ENCODE measurements around the gene CYP4Z1. TPM values are rescaled to one million over a fixed set of nuclear protein-coding genes. Genes with fewer than 3 reads are reported as not detected.
"Not testable (repeated sequence)": the region's sequence is repeated elsewhere in the genome, so short reads cannot be mapped to it uniquely, and the experiment has no call there.

CYP4Z1 gene, protein sequence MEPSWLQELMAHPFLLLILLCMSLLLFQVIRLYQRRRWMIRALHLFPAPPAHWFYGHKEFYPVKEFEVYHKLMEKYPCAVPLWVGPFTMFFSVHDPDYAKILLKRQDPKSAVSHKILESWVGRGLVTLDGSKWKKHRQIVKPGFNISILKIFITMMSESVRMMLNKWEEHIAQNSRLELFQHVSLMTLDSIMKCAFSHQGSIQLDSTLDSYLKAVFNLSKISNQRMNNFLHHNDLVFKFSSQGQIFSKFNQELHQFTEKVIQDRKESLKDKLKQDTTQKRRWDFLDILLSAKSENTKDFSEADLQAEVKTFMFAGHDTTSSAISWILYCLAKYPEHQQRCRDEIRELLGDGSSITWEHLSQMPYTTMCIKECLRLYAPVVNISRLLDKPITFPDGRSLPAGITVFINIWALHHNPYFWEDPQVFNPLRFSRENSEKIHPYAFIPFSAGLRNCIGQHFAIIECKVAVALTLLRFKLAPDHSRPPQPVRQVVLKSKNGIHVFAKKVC
- total RNA-seq (2014; rRNA removed; shearing (Covaris generic)): not detected in 2 replicates

- no peak for DNase-seq (ENCODE audit: low spot score)
Measured at GRCh38 chr1:47067097-47067594, at the start of gene CYP4Z1. Gene CYP4Z1, plus strand, starts transcription at chr1:47067231. Its CDS starts 260 bp downstream, at chr1:47067491.

GRCh38 chr1:47021070-47021469 lies 46.0 kb upstream of the CYP4Z1 start:
- DNase-seq (ENCODE audit: low spot score): no peak

GRCh38 chr1:47023268-47024140 lies 43.5 kb upstream of the CYP4Z1 start, which contains the start of gene CYP4X1:
Gene CYP4X1, plus strand, starts transcription at chr1:47023669. Its CDS starts 149 bp downstream, at chr1:47023818.
- peak; percentile 11 for DNase-seq (ENCODE audit: low spot score)

DNA sequence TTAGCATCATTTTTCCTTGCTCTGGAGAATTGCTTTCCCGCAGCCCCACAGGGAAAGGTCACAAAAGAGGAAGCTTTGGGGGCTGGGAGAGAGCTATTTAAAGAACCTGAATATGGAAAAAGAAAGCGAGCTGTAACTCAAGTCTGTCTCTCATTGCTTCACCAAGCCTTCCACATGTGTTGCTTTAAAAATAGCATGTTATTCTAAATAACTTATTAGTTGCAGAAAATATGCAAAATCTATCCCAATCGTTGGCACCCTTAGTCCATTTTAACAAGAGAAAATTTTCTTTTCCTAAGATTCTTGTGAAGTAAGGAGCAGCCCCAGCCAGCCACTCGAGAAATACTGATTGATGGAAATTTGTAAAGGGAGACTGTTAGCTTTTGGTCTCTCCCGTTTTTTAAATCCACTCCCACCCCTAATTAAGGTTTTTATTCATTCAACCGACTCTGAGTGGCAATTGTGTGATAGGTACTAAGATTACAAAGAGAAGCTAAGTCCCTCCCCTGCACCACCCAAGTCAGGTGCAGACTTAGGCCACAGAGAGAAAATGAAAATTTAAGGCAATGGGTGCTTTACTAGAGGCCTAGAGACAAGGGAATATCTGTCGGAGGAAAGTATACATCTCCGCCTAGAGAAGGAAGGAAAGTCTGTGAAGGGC lies 42.8 kb upstream of the CYP4Z1 start:
- DNase-seq (ENCODE audit: low spot score): no peak

GRCh38 chr1:47030170-47030805 lies 36.7 kb upstream of the CYP4Z1 start:
- no peak for DNase-seq (ENCODE audit: low spot score)

- DNase-seq (ENCODE audit: low spot score): peak; percentile 65
Measured at GRCh38 chr1:47031059-47031458, 36.0 kb upstream of the CYP4Z1 start.

DNA sequence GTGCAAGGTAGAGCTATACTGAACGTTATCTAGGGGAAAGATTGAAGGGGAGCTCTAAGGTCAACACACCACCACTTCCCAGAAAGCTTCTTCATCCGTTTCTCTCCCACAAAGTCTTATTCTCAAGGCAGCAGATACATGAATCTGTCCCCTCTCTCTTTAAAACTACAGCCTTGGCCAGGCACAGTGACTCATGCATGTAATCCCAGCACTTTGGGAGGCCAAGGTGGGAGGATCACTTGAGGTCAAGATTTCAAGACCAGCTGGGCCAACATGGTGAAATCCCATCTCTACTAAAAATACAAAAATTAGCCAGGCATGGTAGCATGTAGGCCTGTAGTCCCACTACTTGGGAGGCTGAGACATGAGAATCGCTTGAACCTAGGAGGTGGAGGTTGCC lies 35.4 kb upstream of the CYP4Z1 start:
- DNase-seq (ENCODE audit: low spot score): peak; percentile 24

- no peak for DNase-seq (ENCODE audit: low spot score)
Measured at GRCh38 chr1:47036764-47037163, 30.3 kb upstream of the CYP4Z1 start.

DNA sequence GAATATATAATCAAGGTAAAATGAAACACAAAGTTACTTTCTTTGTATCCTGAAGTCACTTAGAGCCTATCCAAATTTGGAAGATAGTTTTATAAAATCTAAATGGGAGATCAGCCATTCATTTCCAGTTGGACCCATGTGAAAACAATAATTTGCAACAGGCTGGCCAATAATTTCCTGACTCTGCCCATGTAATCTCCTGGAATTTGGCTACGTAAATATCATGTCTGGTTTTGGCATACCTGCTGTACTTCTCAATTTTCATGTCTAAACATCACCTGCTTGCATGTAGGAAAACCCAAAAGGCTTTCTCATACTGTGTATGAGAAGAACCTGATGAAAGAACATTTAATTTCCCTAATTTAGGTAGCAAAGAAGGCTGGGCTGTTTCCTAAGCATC lies 7.7 kb upstream of the CYP4Z1 start:
- DNase-seq (ENCODE audit: low spot score): no peak

DNA sequence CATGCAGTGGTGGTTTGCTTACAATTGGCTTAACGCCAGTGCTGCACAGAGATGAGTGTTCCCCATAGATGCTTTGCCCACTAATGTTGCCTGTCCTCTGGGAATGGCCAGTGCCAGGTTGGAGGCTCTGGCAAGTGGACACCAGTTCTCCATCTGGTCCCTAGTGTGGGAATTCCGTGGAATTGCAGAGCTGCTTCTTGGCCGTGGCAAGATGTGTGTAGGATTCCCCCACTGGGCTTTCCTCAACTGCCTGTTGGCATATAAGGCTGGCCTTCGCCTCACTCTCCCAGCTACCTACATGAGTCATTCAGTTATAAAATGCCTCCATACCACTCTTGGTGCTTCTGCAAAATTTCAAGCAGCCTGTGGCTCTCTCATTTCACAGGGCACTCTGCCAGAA lies 2.0 kb downstream of the CYP4Z1 start:
- DNase-seq (ENCODE audit: low spot score): not testable (repeated sequence)

GRCh38 chr1:47069509-47069908 lies 2.5 kb downstream of the CYP4Z1 start:
- DNase-seq (ENCODE audit: low spot score): not testable (repeated sequence)

DNA sequence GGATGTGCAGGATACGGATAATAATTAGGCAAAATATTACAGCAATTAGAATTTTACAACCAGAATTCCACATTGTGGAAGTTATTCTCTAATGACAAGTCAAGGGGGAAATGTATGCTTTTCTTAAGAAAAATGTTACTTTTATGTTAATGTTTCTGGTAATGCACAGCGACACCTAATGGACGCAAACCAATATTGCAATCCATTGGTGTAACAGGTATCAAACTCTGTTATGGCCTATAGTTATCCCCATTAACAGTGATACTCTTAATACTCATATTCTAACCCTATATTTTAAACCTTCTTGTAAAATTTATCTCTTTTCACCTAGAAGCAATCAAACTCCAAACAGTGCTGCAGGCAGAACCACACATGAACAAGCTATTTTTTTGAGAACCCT lies 22.3 kb downstream of the CYP4Z1 start:
- peak; percentile 16 for DNase-seq (ENCODE audit: low spot score)

DNA sequence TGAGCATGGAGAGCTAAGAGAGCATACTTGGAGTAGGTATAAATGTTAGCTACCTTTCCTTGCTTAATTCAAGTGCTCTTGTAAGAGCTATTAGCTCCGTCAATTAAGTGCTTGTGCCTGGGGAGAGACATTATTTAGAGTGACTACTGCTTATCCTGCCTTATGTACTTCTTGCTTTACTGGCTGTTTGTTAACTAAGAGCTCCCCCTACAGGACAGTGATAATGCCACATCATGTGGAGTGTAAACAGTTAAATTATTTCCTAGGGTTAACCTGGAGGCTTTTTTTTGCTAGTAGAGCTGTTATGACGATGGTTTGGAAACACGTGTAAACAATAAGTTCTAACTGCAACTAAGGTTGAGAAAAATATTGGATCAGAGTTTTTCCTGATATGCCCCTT lies 24.4 kb downstream of the CYP4Z1 start:
- not testable (repeated sequence) for DNase-seq (ENCODE audit: low spot score)

- no peak for DNase-seq (ENCODE audit: low spot score)
Measured at GRCh38 chr1:47104816-47105215, 37.8 kb downstream of the CYP4Z1 start.

- no peak for DNase-seq (ENCODE audit: low spot score)
Measured at GRCh38 chr1:47106792-47107191, 39.8 kb downstream of the CYP4Z1 start.

- DNase-seq (ENCODE audit: low spot score): peak; percentile 82
Measured at GRCh38 chr1:47107851-47108574, 41.0 kb downstream of the CYP4Z1 start.

DNA sequence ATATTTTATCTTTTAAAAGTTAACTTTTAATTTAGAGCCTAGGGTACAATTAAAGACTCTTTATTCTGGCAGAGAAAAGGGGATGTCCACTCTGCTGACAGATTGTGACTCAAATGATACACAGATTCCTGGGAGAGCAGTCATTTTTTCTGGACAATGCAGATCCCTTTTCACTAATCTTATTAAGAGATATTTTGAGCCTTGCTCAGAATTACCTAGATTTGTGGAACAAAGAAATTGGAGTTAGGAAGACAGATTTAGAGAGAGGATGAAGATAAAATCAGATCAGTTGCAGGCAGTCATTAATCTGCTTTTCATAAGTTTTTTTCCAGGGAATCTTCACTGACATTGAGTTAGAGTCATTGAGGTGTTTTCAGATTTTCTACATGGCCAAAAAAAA lies 42.5 kb downstream of the CYP4Z1 start:
- DNase-seq (ENCODE audit: low spot score): peak; percentile 31

DNA sequence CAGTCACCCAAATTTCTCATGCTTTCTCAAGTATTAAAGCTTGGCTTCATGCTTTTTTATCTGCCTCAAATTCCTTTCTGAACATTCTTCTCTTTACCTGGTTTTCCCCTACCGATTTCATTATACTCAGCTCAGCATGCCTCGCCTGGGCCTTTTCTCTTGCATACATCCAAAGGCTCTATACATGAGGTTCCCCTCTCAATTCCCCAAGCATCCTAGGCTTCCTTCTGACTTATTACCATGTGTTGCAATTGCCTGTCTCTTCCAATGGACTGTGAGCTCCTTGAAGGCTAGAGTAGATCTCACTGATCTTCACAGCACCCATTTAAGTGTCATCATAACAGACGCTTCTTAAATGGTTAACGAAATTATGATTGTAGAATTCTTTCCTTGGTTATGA lies 46.1 kb downstream of the CYP4Z1 start:
- DNase-seq (ENCODE audit: low spot score): no peak

- not testable (repeated sequence) for DNase-seq (ENCODE audit: low spot score)
Measured at GRCh38 chr1:47121039-47121438, 54.0 kb downstream of the CYP4Z1 start.

DNA sequence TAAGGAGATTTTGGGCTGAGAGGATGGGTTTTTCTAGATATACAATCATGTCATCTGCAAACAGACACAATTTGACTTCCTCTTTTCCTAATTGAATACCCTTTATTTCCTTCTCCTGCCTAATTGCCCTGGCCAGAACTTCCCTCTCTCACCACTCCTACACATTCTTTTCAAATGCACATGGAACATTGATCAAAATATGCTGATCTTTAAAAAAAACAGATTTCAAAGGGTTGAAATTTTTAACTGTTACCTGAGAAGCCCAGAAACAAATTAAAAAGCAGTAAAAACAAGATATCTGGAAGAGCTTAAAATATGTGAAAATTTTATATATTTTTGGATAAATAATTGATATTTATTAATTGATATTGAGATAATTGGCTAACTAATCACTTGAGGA lies 57.8 kb downstream of the CYP4Z1 start:
- DNase-seq (ENCODE audit: low spot score): not testable (repeated sequence)
